Suprapubic skin (tissue), 4 donors: Measurements from ENCODE around the gene LYL1. TPM values are rescaled to one million over a fixed set of nuclear protein-coding genes. Genes with fewer than 3 reads are reported as not detected.

ENCODE experiments used
- DNase-seq, 2 donors: peaks; one replicate each; pipeline ENCODE4 v3.0.0-alpha.2; 2019; ENCODE audit warnings: low spot score in 2 of 2
- H3K27ac ChIP-seq: fragments of 200-600 bp; sonication (generic); one replicate; pipeline ENCODE4 v1.5.1; 2019
- H3K27me3 ChIP-seq: fragments of 200-600 bp; sonication (generic); one replicate; pipeline ENCODE4 v1.5.1; 2019
- H3K36me3 ChIP-seq: fragments of 200-600 bp; sonication (generic); one replicate; pipeline ENCODE4 v1.5.1; 2019
- H3K4me1 ChIP-seq: fragments of 200-600 bp; sonication (generic); one replicate; pipeline ENCODE4 v1.5.1; 2019
- H3K4me3 ChIP-seq: fragments of 200-600 bp; sonication (generic); one replicate; pipeline ENCODE4 v1.5.1; 2019; ENCODE audit warnings: mild to moderate bottlenecking
- H3K9me3 ChIP-seq: fragments of 200-600 bp; sonication (generic); one replicate; pipeline ENCODE4 v1.5.1; 2019
- CTCF ChIP-seq, 2 donors: fragments of 200-600 bp in 1 of 2; fragments of 450-650 bp in 1 of 2; sonication (generic) in 1 of 2; IDR thresholded peaks; one replicate each; pipeline ENCODE4 v1.5.1; 2016 to 2019; ENCODE audit warnings: antibody characterized with exemption in 2 of 2, mild to moderate bottlenecking in 1 of 2, moderate library complexity in 1 of 2
- EP300 ChIP-seq: sonication (generic); formaldehyde crosslinking; IDR thresholded peaks from one replicate; pipeline ENCODE4 v1.6.1; 2017; ENCODE audit warnings: antibody characterized with exemption
- POLR2A ChIP-seq, 2 donors: fragments of 450-650 bp; IDR thresholded peaks; one replicate each; pipeline ENCODE4 v1.6.1; 2017; ENCODE audit warnings: antibody characterized with exemption in 2 of 2, mild to moderate bottlenecking in 2 of 2, moderate library complexity in 2 of 2
- POLR2AphosphoS5 ChIP-seq, 3 donors: sonication (generic); formaldehyde crosslinking; IDR thresholded peaks; one replicate each; pipeline ENCODE4 v1.6.1; 2017; ENCODE audit warnings: antibody characterized with exemption in 3 of 3
- WGBS: methylation state at CpG from one replicate; pipeline ENCODE4 v1.1.5; 2018; 5-methylcytosine and 5-hydroxymethylcytosine counted together
- total RNA-seq, 4 donors: library from RNA; depleted of rRNA; stranded (reverse); fragments of >200 nt; gene quantifications; one replicate each; pipeline ENCODE4 v1.1.0, GENCODE V29; 2016

The LYL1 gene
- total RNA-seq, 4 donors from 2014 or later: 1.5 to 2.7 (median 2.2) TPM

- no peaks in the 10 kb centered on the region for H3K9me3 ChIP-seq
- no peak for DNase-seq
- H3K27ac ChIP-seq: no peak overlapping the region
- H3K4me1 ChIP-seq: peaks cover 6% of the 10 kb centered on the region
- peaks cover 10% of the 10 kb centered on the region for H3K36me3 ChIP-seq
- no peak overlapping the region for H3K4me3 ChIP-seq
- no peaks in the 10 kb centered on the region for H3K27me3 ChIP-seq
- 86% methylated on average over 6 of the region's 6 CpGs for WGBS
- TF ChIP-seq POLR2AphosphoS5 (IDR thresholded peaks at IDR 0.05): no peak
- no peak for TF ChIP-seq CTCF (IDR thresholded peaks at IDR 0.05)
Measured at GRCh38 chr19:13127811-13128575, 25.3 kb upstream of the LYL1 start.

- TF ChIP-seq POLR2AphosphoS5 (IDR thresholded peaks at IDR 0.05) (no peak), CTCF (IDR thresholded peaks at IDR 0.05) (no peak), EP300 (no peak), POLR2A (IDR thresholded peaks at IDR 0.05) (no peak)
- Histone ChIP-seq H3K27ac (no peak overlapping the region), H3K4me1 (peaks cover 6% of the 10 kb centered on the region), H3K36me3 (peaks cover 10% of the 10 kb centered on the region), H3K27me3 (no peaks in the 10 kb centered on the region), H3K4me3 (no peak overlapping the region), H3K9me3 (no peaks in the 10 kb centered on the region)
- WGBS: 85% methylated on average over 9 of the region's 9 CpGs
- no peak for DNase-seq
Measured at GRCh38 chr19:13127051-13127450, 24.4 kb upstream of the LYL1 start.

GRCh38 chr19:13122980-13123957 is 20.6 kb upstream of the LYL1 start:
- no peaks in the 10 kb centered on the region for H3K27me3 ChIP-seq
- DNase-seq: no peak
- 94% methylated on average over 20 of the region's 20 CpGs for WGBS
- peaks cover 10% of the 10 kb centered on the region for H3K36me3 ChIP-seq
- peaks cover 30% of the 10 kb centered on the region for H3K4me1 ChIP-seq
- no peak overlapping the region for H3K4me3 ChIP-seq
- TF ChIP-seq EP300 (no peak), POLR2AphosphoS5 (IDR thresholded peaks at IDR 0.05) (no peak), POLR2A (IDR thresholded peaks at IDR 0.05) (no peak), CTCF (IDR thresholded peaks at IDR 0.05) (no peak)
- H3K27ac ChIP-seq: no peak overlapping the region
- no peaks in the 10 kb centered on the region for H3K9me3 ChIP-seq

- Histone ChIP-seq H3K9me3 (no peaks in the 10 kb centered on the region), H3K4me3 (no peak overlapping the region), H3K27me3 (no peaks in the 10 kb centered on the region), H3K27ac (no peak overlapping the region), H3K4me1 (peaks cover 35% of the 10 kb centered on the region), H3K36me3 (peaks cover 10% of the 10 kb centered on the region)
- WGBS: 79% methylated on average over 13 of the region's 13 CpGs
- TF ChIP-seq POLR2AphosphoS5 (IDR thresholded peaks at IDR 0.05) (no peak), CTCF (IDR thresholded peaks at IDR 0.05) (no peak), POLR2A (IDR thresholded peaks at IDR 0.05) (no peak), EP300 (no peak)
- no peak for DNase-seq
Measured at GRCh38 chr19:13122275-13122878, 19.7 kb upstream of the LYL1 start.
